ENCODE results near the gene NDNF.

GRCh38 chr4:121009578-121010478, 62.5 kb downstream of the NDNF start:
- no peak for TF ChIP-seq ZBTB7A (IDR thresholded peaks at IDR 0.05; ENCODE audit: low read depth)
- TF ChIP-seq CEBPB (IDR thresholded peaks at IDR 0.05): no peak
- no peak for TF ChIP-seq REST (IDR thresholded peaks at IDR 0.05; ENCODE audit: low read depth)
- TF ChIP-seq CREB1 (IDR thresholded peaks at IDR 0.05; ENCODE audit: low read depth): no peak
- no peak for TF ChIP-seq EP300 (IDR thresholded peaks at IDR 0.05; ENCODE audit: borderline replicate concordance)
- TF ChIP-seq TAF1 (IDR thresholded peaks at IDR 0.05; ENCODE audit: low read depth): no peak
- no peak for TF ChIP-seq RAD21 (IDR thresholded peaks at IDR 0.05; ENCODE audit: low read depth)
- TF ChIP-seq MAX (IDR thresholded peaks at IDR 0.05): no peak
- no peak for TF ChIP-seq TCF12 (IDR thresholded peaks at IDR 0.05; ENCODE audit: low read depth)
- no peak for TF ChIP-seq FOXM1 (IDR thresholded peaks at IDR 0.05; ENCODE audit: borderline replicate concordance, low read depth)
